B cell (primary cell): ENCODE measurements around the gene TMX4.

ENCODE experiments used
- CTCF ChIP-seq: fragments of 200-600 bp; IDR thresholded peaks from one replicate; pipeline ENCODE4 v1.8.0; 2022; ENCODE audit warnings: antibody characterized with exemption, mild to moderate bottlenecking
- EZH2 ChIP-seq: IDR thresholded peaks from 2 replicates; pipeline ENCODE4 v1.6.1; 2012; ENCODE audit warnings: borderline replicate concordance, low read depth, mild to moderate bottlenecking, moderate library complexity, low read length; ENCODE audit not compliant: insufficient read depth, poor library complexity, severe bottlenecking

- no peak for TF ChIP-seq CTCF
- no peak for TF ChIP-seq EZH2
These were observed 38.2 kb downstream of the TMX4 start for GRCh38 chr20:7981374-7981773.
